Measurements from ENCODE around the gene EFCC1.

GRCh38 chr3:128975276-128975675 lies 25.8 kb upstream of the EFCC1 start:
- TF ChIP-seq CTCF (IDR thresholded peaks at IDR 0.05) (no peak), POLR2A (IDR thresholded peaks at IDR 0.05) (no peak), EP300 (IDR thresholded peaks at IDR 0.05) (no peak)

Measured in tibial nerve (tissue), 4 donors.